Measurements from ENCODE around the gene SYNJ2. TPM values are rescaled to one million over a fixed set of nuclear protein-coding genes. Genes with fewer than 3 reads are reported as not detected.

Gene SYNJ2
- polyA plus RNA-seq, 1 donor from 2014 or later = 0.12 TPM

- peaks cover 4% of the 10 kb centered on the region for H3K9me3 ChIP-seq (ENCODE audit: low read length)
- H3F3A ChIP-seq (ENCODE audit: insufficient read depth, low read length, poor library complexity, severe bottlenecking) = no peaks in the 10 kb centered on the region
- no peak overlapping the region for H2AFZ ChIP-seq (ENCODE audit: low read depth, low read length)
- H3K4me3 ChIP-seq (ENCODE audit: low read length) = no peak overlapping the region
- TF ChIP-seq REST (IDR thresholded peaks at IDR 0.05; ENCODE audit: borderline replicate concordance) (no peak), POLR2AphosphoS5 (IDR thresholded peaks at IDR 0.05) (no peak), TAF1 (IDR thresholded peaks at IDR 0.05; ENCODE audit: low read depth) (no peak), RAD21 (conservative IDR thresholded peaks at IDR 0.05) (no peak), SMC3 (conservative IDR thresholded peaks at IDR 0.05; ENCODE audit: poor library complexity) (no peak), CTCF (IDR thresholded peaks at IDR 0.05; ENCODE audit: poor library complexity, severe bottlenecking) (no peak), MXI1 (conservative IDR thresholded peaks at IDR 0.05; ENCODE audit: poor library complexity, severe bottlenecking) (no peak), EZH2 (IDR thresholded peaks at IDR 0.05; ENCODE audit: borderline replicate concordance, insufficient read depth, low read length, poor library complexity, severe bottlenecking) (no peak), EP300 (conservative IDR thresholded peaks at IDR 0.05; ENCODE audit: poor library complexity, severe bottlenecking) (no peak)
- no peak overlapping the region for H3K4me2 ChIP-seq (ENCODE audit: low read length)
- no peak overlapping the region for H3K9ac ChIP-seq (ENCODE audit: low read length)
- no peaks in the 10 kb centered on the region for H3K79me2 ChIP-seq (replicated peaks; ENCODE audit: insufficient read depth, low read length)
- no peaks in the 10 kb centered on the region for H3K36me3 ChIP-seq (ENCODE audit: insufficient read depth, low read length)
- no peaks in the 10 kb centered on the region for H4K20me1 ChIP-seq (ENCODE audit: insufficient read depth)
- no peak overlapping the region for H3K27ac ChIP-seq (ENCODE audit: low read length)
- no peaks in the 10 kb centered on the region for H3K27me3 ChIP-seq (ENCODE audit: insufficient read depth, low read depth, low read length)
- H3K9me2 ChIP-seq (ENCODE audit: insufficient read depth, low read length) = no peaks in the 10 kb centered on the region
Measured at GRCh38 chr6:158009114-158009891, 27.6 kb downstream of the SYNJ2 start.

GRCh38 chr6:158009935-158010585, 28.4 kb downstream of the SYNJ2 start:
- Histone ChIP-seq H4K20me1 (ENCODE audit: insufficient read depth) (no peaks in the 10 kb centered on the region), H3K9ac (ENCODE audit: low read length) (no peak overlapping the region), H3K9me3 (ENCODE audit: low read length) (peaks cover 4% of the 10 kb centered on the region), H3K4me3 (ENCODE audit: low read length) (no peak overlapping the region), H3K9me2 (ENCODE audit: insufficient read depth, low read length) (no peaks in the 10 kb centered on the region), H3K36me3 (ENCODE audit: insufficient read depth, low read length) (no peaks in the 10 kb centered on the region), H3K79me2 (replicated peaks; ENCODE audit: insufficient read depth, low read length) (no peaks in the 10 kb centered on the region), H3K27ac (ENCODE audit: low read length) (no peak overlapping the region), H3K27me3 (ENCODE audit: insufficient read depth, low read depth, low read length) (no peaks in the 10 kb centered on the region), H2AFZ (ENCODE audit: low read depth, low read length) (no peak overlapping the region), H3F3A (ENCODE audit: insufficient read depth, low read length, poor library complexity, severe bottlenecking) (no peaks in the 10 kb centered on the region), H3K4me2 (ENCODE audit: low read length) (no peak overlapping the region)
- TF ChIP-seq TAF1 (IDR thresholded peaks at IDR 0.05; ENCODE audit: low read depth) = no peak
- no peak for TF ChIP-seq POLR2AphosphoS5 (IDR thresholded peaks at IDR 0.05)

All from neural cell (in vitro differentiated cells).